HCT116 (cell line): Measurements from ENCODE around the gene DGCR6.

Experiments used
- CEBPB ChIP-seq: IDR thresholded peaks from 2 replicates; pipeline ENCODE4 v1.6.1; 2012; ENCODE audit warnings: low read depth
- ELF1 ChIP-seq: IDR thresholded peaks from 2 replicates; pipeline ENCODE4 v1.6.1; 2012; ENCODE audit warnings: low read depth, borderline replicate concordance
- EZH2 ChIP-seq: fragments of 200-600 bp; sonication (generic); IDR thresholded peaks from 2 replicates; pipeline ENCODE4 v1.6.1; 2017; ENCODE audit warnings: antibody characterized with exemption, mixed run types
- EZH2phosphoT487 ChIP-seq: fragments of 200-600 bp; IDR thresholded peaks from 2 replicates; pipeline ENCODE4 v1.6.1; 2018; ENCODE audit warnings: antibody characterized with exemption, borderline replicate concordance
- JUND ChIP-seq: IDR thresholded peaks from 2 replicates; pipeline ENCODE4 v1.6.1; 2012
- RAD21 ChIP-seq: IDR thresholded peaks from 2 replicates; pipeline ENCODE4 v1.6.1; 2012; ENCODE audit warnings: low read depth, mild to moderate bottlenecking
- SIN3A ChIP-seq: IDR thresholded peaks from 2 replicates; pipeline ENCODE4 v1.6.1; 2012; ENCODE audit warnings: low read depth
- TCF7L2 ChIP-seq: IDR thresholded peaks from 2 replicates; pipeline ENCODE4 v1.7.0; 2011; ENCODE audit warnings: borderline replicate concordance, inconsistent platforms; ENCODE audit not compliant: insufficient read depth, insufficient read length; ENCODE audit errors: extremely low read depth
- YY1 ChIP-seq: IDR thresholded peaks from 2 replicates; pipeline ENCODE4 v1.6.1; 2011; ENCODE audit warnings: low read length, low read depth, moderate library complexity, mild to moderate bottlenecking; ENCODE audit not compliant: insufficient replicate concordance; ENCODE audit errors: extremely low read depth
- ZNF274 ChIP-seq: fragments of 200-500 bp; sonication (Bioruptor generic); IDR thresholded peaks from 2 replicates; pipeline ENCODE4 v1.6.1; 2014; ENCODE audit warnings: mild to moderate bottlenecking, low read depth, low read length, inconsistent platforms
- TF ChIP-seq, protein P1 (sequence below), 3 experiments: fragments of 200-600 bp in 1 of 3; sonication (generic) in 1 of 3; IDR thresholded peaks in 2 of 3; conservative IDR thresholded peaks in 1 of 3; 2 replicates each; pipeline ENCODE4 v1.5.1; 2012 to 2017; ENCODE audit warnings: low read depth in 2 of 3, low read length in 2 of 3, antibody characterized with exemption in 1 of 3, borderline replicate concordance in 1 of 3, control low read depth in 1 of 3, mild to moderate bottlenecking in 1 of 3, mixed read lengths in 1 of 3, mixed run types in 1 of 3, moderate library complexity in 1 of 3; ENCODE audit not compliant: insufficient read depth in 1 of 3
- TF ChIP-seq, protein P2 (sequence below): IDR thresholded peaks from 2 replicates; pipeline ENCODE4 v1.6.1; 2012; ENCODE audit warnings: low read depth
- TF ChIP-seq, protein P3 (sequence below): IDR thresholded peaks from 2 replicates; pipeline ENCODE4 v1.6.1; 2012
- TF ChIP-seq, protein P4 (sequence below): IDR thresholded peaks from 2 replicates; pipeline ENCODE4 v1.6.1; 2012

DNA sequence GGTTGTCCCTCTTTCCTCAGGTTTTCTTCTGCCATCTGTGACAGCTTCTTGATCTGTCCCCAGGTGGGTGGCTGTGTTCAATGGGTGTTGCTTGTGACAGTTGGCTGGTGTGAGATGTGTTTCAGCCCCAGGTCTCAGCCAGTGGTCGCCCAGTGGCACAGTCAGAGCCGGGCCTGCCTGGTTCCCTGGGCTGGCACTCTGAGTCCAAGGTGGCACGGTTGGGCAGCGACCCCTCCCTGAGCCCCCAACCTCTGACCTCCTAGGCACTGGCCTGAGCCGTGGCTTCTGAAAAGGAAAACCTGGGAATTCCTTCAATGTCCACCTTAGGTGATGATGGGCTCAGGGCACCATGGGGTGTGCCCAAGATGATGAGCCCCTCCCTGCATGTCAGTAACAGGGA lies 44.0 kb downstream of the DGCR6 start:
- TF ChIP-seq TCF7L2, result no peak
- TF ChIP-seq EZH2phosphoT487, result no peak
- TF ChIP-seq, protein P1, sequence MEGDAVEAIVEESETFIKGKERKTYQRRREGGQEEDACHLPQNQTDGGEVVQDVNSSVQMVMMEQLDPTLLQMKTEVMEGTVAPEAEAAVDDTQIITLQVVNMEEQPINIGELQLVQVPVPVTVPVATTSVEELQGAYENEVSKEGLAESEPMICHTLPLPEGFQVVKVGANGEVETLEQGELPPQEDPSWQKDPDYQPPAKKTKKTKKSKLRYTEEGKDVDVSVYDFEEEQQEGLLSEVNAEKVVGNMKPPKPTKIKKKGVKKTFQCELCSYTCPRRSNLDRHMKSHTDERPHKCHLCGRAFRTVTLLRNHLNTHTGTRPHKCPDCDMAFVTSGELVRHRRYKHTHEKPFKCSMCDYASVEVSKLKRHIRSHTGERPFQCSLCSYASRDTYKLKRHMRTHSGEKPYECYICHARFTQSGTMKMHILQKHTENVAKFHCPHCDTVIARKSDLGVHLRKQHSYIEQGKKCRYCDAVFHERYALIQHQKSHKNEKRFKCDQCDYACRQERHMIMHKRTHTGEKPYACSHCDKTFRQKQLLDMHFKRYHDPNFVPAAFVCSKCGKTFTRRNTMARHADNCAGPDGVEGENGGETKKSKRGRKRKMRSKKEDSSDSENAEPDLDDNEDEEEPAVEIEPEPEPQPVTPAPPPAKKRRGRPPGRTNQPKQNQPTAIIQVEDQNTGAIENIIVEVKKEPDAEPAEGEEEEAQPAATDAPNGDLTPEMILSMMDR (IDR thresholded peaks at IDR 0.05 in 2 of 3, conservative IDR thresholded peaks at IDR 0.05 in 1 of 3; ENCODE audit: borderline replicate concordance in 1 of 3, insufficient read depth in 1 of 3, low read depth in 2 of 3, low read length in 2 of 3), result no peak
- TF ChIP-seq, protein P2, sequence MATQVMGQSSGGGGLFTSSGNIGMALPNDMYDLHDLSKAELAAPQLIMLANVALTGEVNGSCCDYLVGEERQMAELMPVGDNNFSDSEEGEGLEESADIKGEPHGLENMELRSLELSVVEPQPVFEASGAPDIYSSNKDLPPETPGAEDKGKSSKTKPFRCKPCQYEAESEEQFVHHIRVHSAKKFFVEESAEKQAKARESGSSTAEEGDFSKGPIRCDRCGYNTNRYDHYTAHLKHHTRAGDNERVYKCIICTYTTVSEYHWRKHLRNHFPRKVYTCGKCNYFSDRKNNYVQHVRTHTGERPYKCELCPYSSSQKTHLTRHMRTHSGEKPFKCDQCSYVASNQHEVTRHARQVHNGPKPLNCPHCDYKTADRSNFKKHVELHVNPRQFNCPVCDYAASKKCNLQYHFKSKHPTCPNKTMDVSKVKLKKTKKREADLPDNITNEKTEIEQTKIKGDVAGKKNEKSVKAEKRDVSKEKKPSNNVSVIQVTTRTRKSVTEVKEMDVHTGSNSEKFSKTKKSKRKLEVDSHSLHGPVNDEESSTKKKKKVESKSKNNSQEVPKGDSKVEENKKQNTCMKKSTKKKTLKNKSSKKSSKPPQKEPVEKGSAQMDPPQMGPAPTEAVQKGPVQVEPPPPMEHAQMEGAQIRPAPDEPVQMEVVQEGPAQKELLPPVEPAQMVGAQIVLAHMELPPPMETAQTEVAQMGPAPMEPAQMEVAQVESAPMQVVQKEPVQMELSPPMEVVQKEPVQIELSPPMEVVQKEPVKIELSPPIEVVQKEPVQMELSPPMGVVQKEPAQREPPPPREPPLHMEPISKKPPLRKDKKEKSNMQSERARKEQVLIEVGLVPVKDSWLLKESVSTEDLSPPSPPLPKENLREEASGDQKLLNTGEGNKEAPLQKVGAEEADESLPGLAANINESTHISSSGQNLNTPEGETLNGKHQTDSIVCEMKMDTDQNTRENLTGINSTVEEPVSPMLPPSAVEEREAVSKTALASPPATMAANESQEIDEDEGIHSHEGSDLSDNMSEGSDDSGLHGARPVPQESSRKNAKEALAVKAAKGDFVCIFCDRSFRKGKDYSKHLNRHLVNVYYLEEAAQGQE, result no peak
- TF ChIP-seq, protein P3, sequence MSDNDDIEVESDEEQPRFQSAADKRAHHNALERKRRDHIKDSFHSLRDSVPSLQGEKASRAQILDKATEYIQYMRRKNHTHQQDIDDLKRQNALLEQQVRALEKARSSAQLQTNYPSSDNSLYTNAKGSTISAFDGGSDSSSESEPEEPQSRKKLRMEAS, result no peak
- no peak for TF ChIP-seq EZH2
- no peak for TF ChIP-seq ZNF274
- no peak for TF ChIP-seq ELF1
- no peak for TF ChIP-seq RAD21
- no peak for TF ChIP-seq JUND
- TF ChIP-seq, protein P4, sequence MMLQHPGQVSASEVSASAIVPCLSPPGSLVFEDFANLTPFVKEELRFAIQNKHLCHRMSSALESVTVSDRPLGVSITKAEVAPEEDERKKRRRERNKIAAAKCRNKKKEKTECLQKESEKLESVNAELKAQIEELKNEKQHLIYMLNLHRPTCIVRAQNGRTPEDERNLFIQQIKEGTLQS, result no peak
- TF ChIP-seq YY1, result no peak
- TF ChIP-seq SIN3A, result no peak
- TF ChIP-seq CEBPB, result no peak
